Activated CD4-positive, alpha-beta T cell treated with anti-CD3 and anti-CD28 coated beads for 4 hours (primary cell): ENCODE results near the gene AP1G2.
"Not testable (repeated sequence)": the region's sequence is repeated elsewhere in the genome, so short reads cannot be mapped to it uniquely, and the experiment has no call there.

ENCODE experiments used
- DNase-seq, 2 donors: peaks; one replicate each; pipeline ENCODE4 v3.0.0-alpha.2; 2020

AP1G2 gene

DNA sequence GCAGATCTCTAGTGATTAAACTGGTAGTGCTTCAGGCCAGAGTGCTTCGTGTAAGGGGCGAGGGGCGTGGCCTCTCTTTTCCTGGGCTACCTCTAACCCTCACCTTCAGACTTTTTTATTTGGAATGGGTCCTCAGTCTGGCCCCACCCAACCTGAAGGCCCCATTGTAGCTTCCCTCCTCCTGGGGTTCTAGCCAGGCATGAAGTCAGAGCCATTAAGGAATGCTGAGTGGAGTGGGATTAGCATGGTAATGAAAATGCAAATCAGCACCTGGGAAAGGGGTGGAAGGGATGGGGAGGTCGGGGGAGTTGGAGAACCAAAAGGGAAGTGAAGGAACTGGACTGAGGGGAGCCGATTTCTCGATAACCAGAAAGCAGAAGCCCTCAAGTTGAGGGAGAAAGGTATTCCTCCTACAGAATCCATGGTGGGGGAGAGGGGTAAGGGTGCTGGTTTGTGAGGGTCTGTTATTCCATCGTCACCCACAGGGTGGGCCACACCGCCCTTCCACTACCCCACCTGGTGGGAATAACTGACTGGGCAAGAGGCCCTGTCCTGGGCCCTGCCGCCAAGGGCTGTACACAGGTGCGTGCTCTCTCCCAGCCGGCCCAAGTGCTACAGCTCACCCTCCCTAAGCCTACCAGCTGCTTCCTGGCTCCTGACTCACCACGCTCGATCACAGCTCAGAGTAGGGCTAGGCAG is 30.1 kb downstream of the AP1G2 start:
- DNase-seq: no peak

DNA sequence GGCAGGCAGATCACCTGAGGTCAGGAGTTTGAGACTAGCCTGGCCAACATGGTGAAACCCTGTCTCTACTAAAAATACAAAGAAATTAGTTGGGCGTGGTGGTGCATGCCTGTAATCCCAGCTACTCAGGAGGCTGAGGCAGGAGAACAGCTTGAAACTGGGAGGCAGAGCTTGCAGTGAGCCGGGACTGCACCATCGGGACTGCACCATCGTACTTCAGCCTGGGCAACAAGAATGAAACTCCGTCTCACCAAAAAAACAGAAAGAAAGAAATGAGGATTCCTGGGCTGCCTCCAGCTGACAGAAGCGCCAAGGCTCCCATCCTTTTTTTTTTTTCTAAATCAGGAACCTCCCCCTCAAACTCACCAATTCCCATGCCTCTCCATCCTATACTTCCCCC is 30.7 kb downstream of the AP1G2 start:
- DNase-seq: not testable (repeated sequence)

- no peak for DNase-seq
Measured at GRCh38 chr14:23536494-23536893, 31.1 kb downstream of the AP1G2 start.

DNA sequence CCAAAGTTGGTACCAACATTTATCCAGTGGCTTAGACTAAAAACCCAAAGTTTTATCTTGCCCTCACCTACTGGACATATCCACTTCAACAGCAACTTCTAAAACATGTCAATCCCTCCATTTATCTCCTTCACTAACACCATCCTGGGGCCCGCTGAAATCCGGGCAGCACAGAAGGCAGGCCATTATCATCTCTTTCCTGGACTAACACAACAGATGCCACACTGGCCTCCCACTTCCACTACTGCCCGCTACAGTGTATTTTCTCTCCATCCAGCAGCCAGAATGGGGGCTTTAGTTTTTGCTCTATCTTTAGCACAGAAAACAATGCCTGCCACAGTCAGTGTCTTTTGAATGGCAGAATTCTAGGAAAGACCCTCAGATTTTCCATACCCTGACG is 31.6 kb downstream of the AP1G2 start:
- no peak for DNase-seq

DNA sequence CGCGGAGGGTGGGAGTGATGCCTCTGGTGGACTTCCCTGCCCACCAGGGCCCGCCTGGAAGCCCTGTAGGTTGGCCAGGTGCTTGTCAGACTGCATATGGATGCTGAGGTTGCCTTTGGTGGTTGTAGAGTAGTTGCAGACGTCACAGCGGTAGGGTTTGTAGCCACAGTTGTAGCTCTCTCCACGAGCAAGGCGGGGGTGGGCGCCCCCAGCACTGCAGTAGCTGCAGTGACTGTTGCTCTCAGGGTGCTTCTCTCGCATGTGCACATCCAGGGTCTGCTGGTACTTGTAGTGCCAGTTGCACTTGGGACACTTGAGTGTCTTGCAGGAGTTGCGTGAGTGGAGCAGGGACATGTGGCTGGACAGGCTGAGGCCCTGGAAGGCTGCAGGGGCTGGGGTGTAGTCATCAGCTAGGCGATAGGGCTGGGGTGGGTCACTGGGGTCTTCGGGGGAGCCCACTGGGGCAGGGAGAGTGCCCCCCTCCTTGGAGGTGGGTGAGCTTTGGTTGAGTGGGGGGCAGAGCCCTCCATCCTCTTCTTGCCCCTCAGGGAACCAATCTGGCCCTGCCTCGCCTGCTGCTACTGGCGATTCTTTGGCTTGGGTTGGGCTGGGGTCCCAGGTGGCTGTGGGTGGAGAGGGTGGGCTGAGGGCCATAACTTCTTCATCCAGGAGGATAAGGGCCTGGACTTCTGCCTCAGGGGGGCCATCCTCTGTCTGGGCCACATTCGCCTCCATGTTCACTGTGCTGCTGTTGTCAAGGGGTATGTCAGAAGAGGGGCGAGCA is 33.7 kb downstream of the AP1G2 start:
- DNase-seq: no peak

DNA sequence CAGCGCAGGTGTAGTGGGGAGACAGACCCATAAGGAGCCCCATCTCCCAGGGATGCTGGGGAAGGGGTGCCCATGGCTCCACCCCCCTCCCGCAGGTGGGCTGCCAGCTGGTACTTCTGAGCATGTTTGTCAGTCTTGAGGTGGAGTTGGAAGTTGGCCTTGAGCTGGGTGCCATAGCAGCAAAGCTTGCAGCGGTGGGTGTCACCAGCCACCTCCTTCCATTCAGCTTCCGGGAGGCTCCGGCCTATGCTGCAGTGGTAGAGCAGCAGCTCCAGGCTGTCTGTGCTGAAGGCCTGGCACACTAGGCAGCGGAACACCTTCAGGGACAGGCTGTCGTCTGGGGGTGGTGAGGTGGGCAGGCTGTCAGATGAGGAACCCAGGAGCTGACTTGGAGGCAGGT is 34.9 kb downstream of the AP1G2 start:
- DNase-seq: no peak

GRCh38 chr14:23531391-23531790 is 36.2 kb downstream of the AP1G2 start:
- DNase-seq: no peak

DNA sequence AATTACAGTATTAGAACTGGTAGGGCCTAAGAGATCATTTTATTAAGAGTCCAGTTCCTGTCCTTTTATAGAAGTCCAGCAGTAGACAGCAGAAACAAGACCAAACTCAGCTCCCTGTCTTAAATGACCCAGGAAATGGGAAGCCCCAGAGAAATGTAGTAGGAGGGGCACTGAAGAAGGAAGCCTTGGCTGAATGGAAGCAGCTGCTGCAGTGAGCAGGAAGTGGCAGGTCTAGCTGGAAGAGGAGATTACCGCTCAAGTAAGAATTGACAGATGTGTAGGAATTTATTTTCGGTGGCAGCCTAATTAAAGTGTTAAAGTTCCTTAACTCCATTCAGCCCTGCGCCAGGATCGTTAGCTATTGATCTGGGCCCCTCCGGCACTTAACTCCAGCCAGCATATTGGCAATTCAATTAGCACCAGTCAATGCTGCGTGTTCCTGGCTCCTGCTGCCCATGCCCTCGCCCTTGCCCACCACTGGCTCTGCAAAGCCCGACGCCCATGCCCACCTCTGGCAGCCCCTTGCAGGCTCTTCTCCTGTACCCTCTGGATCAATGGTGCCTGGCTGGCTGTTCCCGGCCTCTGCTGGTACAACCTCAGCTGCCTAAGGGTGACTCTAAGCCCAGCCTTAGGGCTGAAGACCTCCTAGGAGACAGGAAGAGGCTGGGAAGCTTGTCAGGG is 37.1 kb downstream of the AP1G2 start:
- DNase-seq: no peak

GRCh38 chr14:23529016-23529415 is 38.6 kb downstream of the AP1G2 start:
- DNase-seq: no peak

DNA sequence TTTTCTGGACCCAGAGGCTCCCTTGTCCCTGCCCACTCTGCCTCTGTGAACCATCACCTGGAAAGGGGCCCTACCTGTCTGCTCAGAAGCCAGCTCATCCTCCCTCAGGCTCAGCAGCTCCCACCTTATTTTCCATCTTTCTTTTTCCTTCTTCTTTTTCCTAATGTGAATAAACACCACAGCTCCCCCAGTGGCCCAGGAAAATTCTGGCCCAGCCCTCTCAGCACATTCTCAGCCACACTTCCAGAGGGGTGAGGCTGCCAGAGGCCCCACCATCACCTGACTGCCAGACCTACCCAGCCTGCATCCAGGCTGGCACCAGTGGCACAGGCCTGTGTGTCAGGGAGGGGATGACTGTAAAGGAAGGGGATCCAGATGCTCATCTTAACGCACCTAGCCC is 39.0 kb downstream of the AP1G2 start:
- no peak for DNase-seq

GRCh38 chr14:23525611-23526010 is 42.0 kb downstream of the AP1G2 start:
- no peak for DNase-seq

DNA sequence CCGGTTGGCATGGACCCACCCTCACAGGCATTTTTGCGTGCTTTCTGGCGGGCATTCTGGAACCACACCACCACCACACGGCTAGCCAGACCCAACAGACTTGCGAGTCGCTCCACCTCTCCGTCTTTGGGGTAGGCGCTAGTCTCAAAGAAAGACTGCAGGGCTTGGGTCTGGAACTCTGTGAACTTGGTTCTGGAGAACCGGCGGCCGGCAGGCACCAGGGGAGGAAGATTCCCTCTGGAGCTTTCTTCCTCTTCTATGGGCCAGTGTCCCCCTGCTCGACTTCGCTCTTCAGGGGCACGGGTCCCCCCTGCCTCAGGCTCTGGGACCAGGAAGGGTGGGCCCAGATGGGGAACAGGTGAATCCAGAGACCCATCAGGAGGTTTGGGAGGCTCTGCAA is 42.6 kb downstream of the AP1G2 start:
- DNase-seq: no peak

DNA sequence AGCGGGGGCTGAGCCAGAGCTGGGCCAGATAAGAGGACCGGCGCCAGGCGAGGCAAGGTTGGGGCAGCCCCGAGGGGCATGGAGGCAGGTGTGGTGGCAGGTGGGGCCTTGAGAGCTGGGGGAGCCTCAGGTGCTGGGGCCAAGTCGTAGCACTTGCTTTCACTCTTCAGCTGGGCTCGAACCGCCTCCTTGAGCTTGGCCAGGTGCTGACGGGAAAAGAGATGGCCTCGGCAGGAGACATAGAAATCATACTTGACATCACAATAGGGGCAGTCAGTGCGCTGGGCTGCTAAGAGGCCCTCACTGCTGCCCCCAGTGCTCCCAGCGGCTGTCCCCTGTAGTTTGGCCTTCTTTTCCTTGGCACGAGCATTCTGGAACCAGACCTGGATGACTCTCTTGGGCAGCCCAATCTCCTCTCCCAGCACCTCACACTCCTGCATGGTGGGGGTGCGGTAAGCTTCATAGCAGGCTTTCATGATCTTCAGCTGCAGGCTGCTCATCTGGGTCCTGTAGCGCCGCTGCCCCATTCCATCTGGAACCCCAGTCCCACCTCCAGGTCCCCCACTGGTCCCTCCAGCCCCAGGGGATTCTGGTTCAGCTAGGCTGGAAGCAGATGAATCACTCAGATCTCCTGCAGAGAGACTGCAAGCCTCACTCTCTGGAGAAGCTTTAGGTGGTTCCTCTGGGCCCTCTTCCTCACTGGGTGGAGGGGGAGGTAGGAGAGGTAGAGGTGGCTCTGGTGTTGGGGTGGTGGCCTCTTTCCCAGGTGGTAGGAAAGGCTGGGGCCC is 44.2 kb downstream of the AP1G2 start:
- no peak for DNase-seq

DNA sequence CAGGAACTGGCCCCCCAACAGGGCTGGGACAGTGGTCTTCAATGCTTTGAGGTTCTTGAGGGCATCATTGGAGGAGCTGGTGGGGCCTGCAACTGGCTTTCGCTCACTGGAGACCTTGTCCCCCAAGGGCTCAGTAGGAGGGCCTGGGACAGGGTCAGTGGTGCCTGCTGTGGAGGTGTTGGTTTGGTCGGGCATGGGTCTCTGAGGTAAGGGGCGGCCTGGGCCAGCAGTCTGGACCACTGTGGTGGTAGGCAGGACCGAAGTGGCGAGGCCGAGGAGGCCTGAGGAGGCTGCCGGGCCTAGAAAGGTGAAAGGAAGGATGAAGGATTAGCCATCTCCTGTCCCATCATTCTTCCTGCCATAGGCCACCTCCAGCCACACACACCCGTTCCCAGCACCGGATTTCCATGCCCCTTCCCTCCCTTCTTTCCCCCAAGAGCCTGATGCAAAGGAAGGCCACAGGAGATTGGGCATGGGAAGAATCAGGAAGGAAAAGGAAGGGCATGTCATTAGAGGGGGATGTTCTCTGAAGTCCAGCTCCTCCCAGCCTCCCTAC is 44.9 kb downstream of the AP1G2 start:
- DNase-seq: no peak

DNA sequence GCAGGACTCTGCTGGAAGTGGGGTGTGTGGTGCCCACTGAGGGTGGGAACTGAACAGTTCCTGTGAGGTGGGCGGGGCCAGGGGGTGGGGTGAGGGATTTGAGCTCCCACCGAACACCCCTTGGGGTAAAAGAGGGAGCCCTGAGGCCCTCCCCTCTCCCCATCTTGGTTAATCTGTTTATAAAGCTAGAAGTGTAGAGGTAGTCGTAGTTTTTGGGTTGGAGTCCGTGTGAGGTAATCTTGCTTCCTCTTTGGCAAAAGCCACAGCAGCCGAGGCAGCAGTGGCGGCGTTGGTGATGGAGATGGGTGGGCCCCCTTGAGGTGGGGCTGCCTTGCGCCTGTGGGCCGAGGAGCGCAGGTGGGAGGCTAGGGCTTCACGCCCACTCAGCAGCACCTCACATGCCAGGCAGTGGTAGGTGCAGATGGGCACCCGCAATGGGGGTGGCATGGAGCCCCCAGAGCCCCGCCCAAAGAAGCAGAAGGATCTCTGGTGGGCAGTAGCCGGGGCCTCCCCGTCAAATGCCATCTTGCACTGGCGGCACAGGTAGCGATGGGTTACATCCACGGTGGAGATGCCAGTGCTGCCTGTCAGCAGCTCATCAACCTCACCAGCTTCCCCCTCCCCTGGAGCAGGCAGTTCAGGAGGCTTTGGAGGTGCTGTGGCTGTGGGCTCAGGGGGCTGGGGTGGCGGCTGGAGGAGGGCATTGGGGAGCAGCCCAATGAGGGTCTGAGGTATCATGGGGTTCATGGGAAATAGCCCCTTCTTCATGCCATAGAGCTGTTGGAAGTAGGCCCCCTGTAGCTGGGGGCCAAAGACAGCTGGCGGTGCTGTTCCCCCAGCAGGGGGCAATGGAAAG is 45.6 kb downstream of the AP1G2 start:
- DNase-seq: no peak

DNA sequence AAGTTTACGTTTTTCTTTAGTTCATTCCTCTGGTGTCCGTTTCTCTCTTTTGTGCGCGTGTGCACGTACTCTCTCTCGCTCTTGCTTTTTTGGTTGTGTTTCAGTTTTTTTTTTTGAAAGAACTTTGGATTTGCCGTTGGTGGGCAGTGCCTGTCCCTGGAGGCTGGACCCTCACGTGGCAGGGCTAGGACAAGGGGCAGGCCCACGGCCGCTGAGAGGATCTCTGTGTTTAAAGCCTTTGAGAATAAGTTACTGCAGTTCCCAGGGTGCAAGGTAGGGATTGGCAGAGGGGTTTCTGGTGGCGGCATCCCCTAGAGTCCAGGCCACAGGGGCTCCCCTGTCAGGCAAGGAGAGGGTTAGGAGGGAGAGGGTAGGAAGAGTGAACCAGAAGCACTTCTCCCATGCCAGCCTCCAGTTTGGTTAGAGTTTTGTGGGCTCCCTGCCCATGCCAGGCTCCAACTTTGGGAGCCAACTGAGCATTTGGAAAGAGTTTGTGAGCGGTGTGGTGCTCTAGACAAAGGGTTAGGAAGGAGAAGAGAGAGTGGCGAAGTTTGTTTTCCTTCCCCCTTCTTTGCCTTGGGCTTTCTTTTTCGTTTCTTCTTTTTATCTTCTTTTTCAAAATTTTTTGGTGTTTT is 46.6 kb downstream of the AP1G2 start:
- DNase-seq: no peak

DNA sequence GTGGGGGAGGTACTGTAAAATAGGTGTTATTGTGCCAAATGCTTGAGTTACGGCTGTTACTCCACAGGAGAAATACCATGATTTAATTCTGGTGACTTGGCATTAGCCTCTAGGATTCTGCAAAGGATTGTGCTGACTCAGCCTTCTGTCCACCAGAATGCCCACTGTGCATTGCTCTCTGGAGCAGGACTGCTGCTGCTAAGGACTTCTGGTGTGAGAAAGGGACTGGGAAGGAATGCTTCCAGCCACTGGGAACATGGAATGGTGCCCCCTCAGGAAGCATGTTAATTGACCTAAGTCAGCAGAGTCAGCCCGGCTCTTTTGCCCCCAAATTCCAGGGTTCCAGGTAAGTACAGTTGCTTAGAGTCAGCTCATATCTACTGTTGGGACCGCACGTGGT is 48.9 kb downstream of the AP1G2 start:
- no peak for DNase-seq

- no peak for DNase-seq
Measured at GRCh38 chr14:23517650-23518326, 49.8 kb downstream of the AP1G2 start.

DNA sequence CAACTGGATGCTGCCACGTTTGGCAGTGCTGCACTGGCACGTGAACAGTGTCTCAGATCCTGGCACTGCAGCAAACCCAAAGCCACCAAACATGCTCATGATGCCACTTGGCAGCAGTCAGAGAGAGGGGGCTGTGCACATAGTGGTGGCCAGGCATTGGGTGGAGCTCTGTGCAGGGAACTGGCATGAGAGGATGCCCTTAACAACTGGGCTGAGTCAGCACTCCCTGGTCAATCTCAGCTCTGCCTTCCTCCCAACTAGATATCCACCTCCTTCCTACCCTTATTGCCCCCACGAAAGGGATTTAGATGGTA is 53.0 kb downstream of the AP1G2 start:
- DNase-seq: no peak

GRCh38 chr14:23513818-23514643 is 53.6 kb downstream of the AP1G2 start:
- no peak for DNase-seq
